ENCODE measurements around the gene PTGR3.

PTGR3 gene

GRCh38 chr18:75218065-75218923, 9.4 kb upstream of the PTGR3 start:
- TF ChIP-seq, protein P1, sequence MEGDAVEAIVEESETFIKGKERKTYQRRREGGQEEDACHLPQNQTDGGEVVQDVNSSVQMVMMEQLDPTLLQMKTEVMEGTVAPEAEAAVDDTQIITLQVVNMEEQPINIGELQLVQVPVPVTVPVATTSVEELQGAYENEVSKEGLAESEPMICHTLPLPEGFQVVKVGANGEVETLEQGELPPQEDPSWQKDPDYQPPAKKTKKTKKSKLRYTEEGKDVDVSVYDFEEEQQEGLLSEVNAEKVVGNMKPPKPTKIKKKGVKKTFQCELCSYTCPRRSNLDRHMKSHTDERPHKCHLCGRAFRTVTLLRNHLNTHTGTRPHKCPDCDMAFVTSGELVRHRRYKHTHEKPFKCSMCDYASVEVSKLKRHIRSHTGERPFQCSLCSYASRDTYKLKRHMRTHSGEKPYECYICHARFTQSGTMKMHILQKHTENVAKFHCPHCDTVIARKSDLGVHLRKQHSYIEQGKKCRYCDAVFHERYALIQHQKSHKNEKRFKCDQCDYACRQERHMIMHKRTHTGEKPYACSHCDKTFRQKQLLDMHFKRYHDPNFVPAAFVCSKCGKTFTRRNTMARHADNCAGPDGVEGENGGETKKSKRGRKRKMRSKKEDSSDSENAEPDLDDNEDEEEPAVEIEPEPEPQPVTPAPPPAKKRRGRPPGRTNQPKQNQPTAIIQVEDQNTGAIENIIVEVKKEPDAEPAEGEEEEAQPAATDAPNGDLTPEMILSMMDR (IDR thresholded peaks at IDR 0.05) = no peak
- Histone ChIP-seq H3K4me1 (peaks cover 0 to 16% (median 12%) of the 10 kb centered on the region in 4 donors), H3K27me3 (no peaks in the 10 kb centered on the region), H3K27ac (no peak overlapping the region), H3K36me3 (no peaks in the 10 kb centered on the region), H3K9me3 (no peaks in the 10 kb centered on the region), H3K4me3 (no peak overlapping the region)
- intact Hi-C loops (cut with DNase I; ENCODE audit: low total_unique reads) = no loop called here
- DNase-seq = no peak

GRCh38 chr18:75216911-75217689, 8.2 kb upstream of the PTGR3 start:
- intact Hi-C loops (cut with DNase I; ENCODE audit: low total_unique reads) = no loop called here
- Histone ChIP-seq H3K36me3 (no peaks in the 10 kb centered on the region), H3K27me3 (no peaks in the 10 kb centered on the region), H3K9me3 (no peaks in the 10 kb centered on the region), H3K27ac (no peak overlapping the region), H3K4me1 (peaks cover 0 to 27% (median 21%) of the 10 kb centered on the region in 4 donors), H3K4me3 (no peak overlapping the region)
- TF ChIP-seq, protein P1 (IDR thresholded peaks at IDR 0.05) = no peak
- DNase-seq = no peak

DNA sequence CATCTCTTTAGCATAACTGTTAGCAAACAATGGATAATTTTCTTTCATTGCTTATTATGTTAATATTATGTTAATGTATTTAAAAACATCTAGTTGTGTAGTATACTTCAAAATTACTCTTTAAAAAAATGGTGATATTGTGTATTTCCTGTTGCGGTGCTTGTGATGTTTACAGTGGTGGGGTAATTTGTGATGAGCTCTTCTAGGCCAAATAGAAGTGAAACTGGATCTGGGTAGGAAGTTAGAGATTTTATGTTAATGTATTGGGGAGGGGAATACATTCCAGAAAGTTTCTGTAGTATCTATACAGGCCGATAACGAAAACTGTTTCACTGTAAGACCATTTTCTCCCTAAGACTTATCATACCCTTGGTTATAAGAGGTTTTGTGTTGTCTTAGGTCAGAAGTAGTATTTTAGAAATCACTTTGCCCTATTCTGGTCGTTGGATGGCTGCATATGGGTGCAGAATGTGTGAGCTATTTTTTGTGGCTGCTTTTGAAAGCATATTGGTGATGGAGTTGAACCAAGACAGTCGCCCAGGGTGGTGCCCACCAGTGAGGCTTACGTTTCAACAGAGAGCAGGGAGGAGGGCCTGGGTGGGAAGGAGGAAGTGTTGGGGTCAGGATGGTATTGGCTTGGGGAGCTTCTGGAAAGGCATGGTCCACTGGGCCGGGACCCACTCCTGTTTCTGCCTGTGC, 7.4 kb upstream of the PTGR3 start:
- Histone ChIP-seq H3K27me3 (no peaks in the 10 kb centered on the region), H3K4me1 (peaks cover 0 to 29% (median 22%) of the 10 kb centered on the region in 4 donors), H3K27ac (no peak overlapping the region), H3K36me3 (no peaks in the 10 kb centered on the region), H3K9me3 (no peaks in the 10 kb centered on the region), H3K4me3 (no peak overlapping the region)
- intact Hi-C loops (cut with DNase I; ENCODE audit: low total_unique reads) = no loop called here
- TF ChIP-seq, protein P1 (IDR thresholded peaks at IDR 0.05) = no peak
- no peak for DNase-seq

- Histone ChIP-seq H3K4me1 (peaks cover 0 to 29% (median 22%) of the 10 kb centered on the region in 4 donors), H3K27me3 (no peaks in the 10 kb centered on the region), H3K36me3 (no peaks in the 10 kb centered on the region), H3K9me3 (no peaks in the 10 kb centered on the region), H3K4me3 (no peak overlapping the region), H3K27ac (no peak overlapping the region)
- DNase-seq = no peak
- TF ChIP-seq, protein P1 (IDR thresholded peaks at IDR 0.05) = no peak
- intact Hi-C loops (cut with DNase I; ENCODE audit: low total_unique reads) = no loop called here
These were observed 6.7 kb upstream of the PTGR3 start for GRCh38 chr18:75215663-75216062.

DNA sequence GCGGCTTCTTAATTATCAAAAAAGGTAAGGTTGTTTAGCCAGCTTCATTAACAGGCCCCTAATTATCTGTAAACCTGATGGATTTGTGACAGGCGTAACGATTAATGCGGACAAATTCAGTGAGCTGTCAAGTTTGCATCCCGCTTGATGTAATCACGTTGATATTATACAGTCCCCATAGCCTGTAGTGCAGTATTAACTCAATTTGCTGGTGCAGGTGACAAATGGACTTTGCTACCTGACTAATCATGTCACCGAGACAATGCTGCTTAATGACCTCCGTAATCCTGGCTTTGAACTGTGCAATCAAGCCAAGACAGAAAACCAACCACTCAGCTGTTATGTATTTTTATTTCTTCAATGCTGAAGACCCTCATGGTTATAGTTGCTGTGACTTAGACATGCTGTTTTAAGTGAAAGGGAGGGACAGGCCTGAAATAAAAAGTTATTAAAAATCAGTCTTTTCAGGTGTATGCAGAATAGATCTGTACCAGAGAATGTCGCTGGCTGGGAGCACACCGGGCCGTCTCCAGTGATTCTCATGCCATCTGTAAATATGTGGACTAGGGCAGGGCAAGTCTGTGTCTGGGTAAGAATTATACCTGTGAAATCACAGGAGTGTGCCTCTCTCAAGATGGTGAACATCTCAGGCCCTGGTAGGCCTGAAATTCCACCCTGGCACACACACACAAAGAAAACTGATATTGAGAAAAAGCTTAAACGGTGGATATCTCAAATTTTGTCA, 6.0 kb upstream of the PTGR3 start:
- no peak overlapping the region for H3K4me3 ChIP-seq
- no peaks in the 10 kb centered on the region for H3K9me3 ChIP-seq
- DNase-seq = no peak
- no peaks in the 10 kb centered on the region for H3K27me3 ChIP-seq
- intact Hi-C loops (cut with DNase I; ENCODE audit: low total_unique reads) = no loop called here
- peaks cover 0 to 32% (median 23%) of the 10 kb centered on the region in 4 donors for H3K4me1 ChIP-seq
- H3K27ac ChIP-seq = no peak overlapping the region
- TF ChIP-seq, protein P1 (IDR thresholded peaks at IDR 0.05) = no peak
- H3K36me3 ChIP-seq = no peaks in the 10 kb centered on the region

All from tibial artery (tissue), 4 donors.